Measurements from ENCODE around the gene ADD2.

ADD2 gene

GRCh38 chr2:70752396-70752795, 15.6 kb downstream of the ADD2 start:
- no peak for DNase-seq (ENCODE audit: low spot score)
- Histone ChIP-seq H3K4me2 (ENCODE audit: insufficient read depth, low read length, poor library complexity, severe bottlenecking) (no peak overlapping the region), H2AK5ac (ENCODE audit: low read depth, low read length) (no peak overlapping the region), H3K14ac (ENCODE audit: low read length) (no peak overlapping the region), H3K79me1 (ENCODE audit: low read depth, low read length) (peaks cover 1% of the 10 kb centered on the region), H2BK12ac (ENCODE audit: low read length) (no peak overlapping the region), H3K9me3 (replicated peaks in 1 of 2; ENCODE audit: control insufficient read depth in 2 of 2, insufficient read depth in 1 of 2, low read depth in 1 of 2, low read length in 2 of 2) (peaks cover under 1 to 2% of the 10 kb centered on the region in 2 donors), H3K36me3 (replicated peaks in 1 of 2; ENCODE audit: control insufficient read depth in 2 of 2, insufficient read depth in 2 of 2, low read length in 2 of 2) (peaks cover 0 to 2% of the 10 kb centered on the region in 2 donors), H2BK120ac (ENCODE audit: low read depth, low read length) (no peak overlapping the region), H3K27me3 (ENCODE audit: control insufficient read depth in 3 of 3, insufficient read depth in 3 of 3, low read depth in 1 of 3, low read length in 3 of 3) (no peaks in the 10 kb centered on the region), H4K91ac (ENCODE audit: low read depth, low read length, poor library complexity) (no peak overlapping the region), H2BK5ac (ENCODE audit: low read length) (no peak overlapping the region), H3K4me1 (ENCODE audit: control insufficient read depth in 2 of 2, insufficient read depth in 1 of 2, low read depth in 1 of 2, low read length in 2 of 2) (peaks cover under 1 to 3% of the 10 kb centered on the region in 2 donors), H3K4ac (ENCODE audit: low read length) (no peak overlapping the region), H2AFZ (ENCODE audit: low read length) (no peak overlapping the region), H3K4me3 (ENCODE audit: low read length in 2 of 2) (no peak overlapping the region), H4K8ac (ENCODE audit: low read depth, low read length) (no peak overlapping the region), H2BK15ac (ENCODE audit: low read length) (no peak overlapping the region), H3K27ac (replicated peaks; ENCODE audit: low read length) (no peak overlapping the region), H3K23ac (ENCODE audit: low read depth, low read length, poor library complexity) (no peak overlapping the region), H3K18ac (ENCODE audit: low read length) (no peak overlapping the region), H3K9ac (ENCODE audit: low read depth, low read length, poor library complexity) (no peak overlapping the region)
- no CpG with 5 or more reads among the region's 1 CpG for WGBS, 2 donors (ENCODE audit: extremely low coverage in 2 of 2, insufficient read length in 2 of 2, insufficient replicate concordance in 1 of 2)

- peaks cover 3% of the 10 kb centered on the region for H3K79me1 ChIP-seq (ENCODE audit: low read depth, low read length)
- H3K9me3 ChIP-seq (replicated peaks in 1 of 2; ENCODE audit: control insufficient read depth in 2 of 2, insufficient read depth in 1 of 2, low read depth in 1 of 2, low read length in 2 of 2): peaks cover 3 to 4% of the 10 kb centered on the region in 2 donors
- no peak overlapping the region for H2AFZ ChIP-seq (ENCODE audit: low read length)
- H3K4me1 ChIP-seq (ENCODE audit: control insufficient read depth in 2 of 2, insufficient read depth in 1 of 2, low read depth in 1 of 2, low read length in 2 of 2): peaks cover 3 to 5% of the 10 kb centered on the region in 2 donors
- no peak overlapping the region for H3K4me2 ChIP-seq (ENCODE audit: insufficient read depth, low read length, poor library complexity, severe bottlenecking)
- no peak overlapping the region for H2BK15ac ChIP-seq (ENCODE audit: low read length)
- no peaks in the 10 kb centered on the region for H3K27me3 ChIP-seq (ENCODE audit: control insufficient read depth in 3 of 3, insufficient read depth in 3 of 3, low read depth in 1 of 3, low read length in 3 of 3)
- H3K36me3 ChIP-seq (replicated peaks in 1 of 2; ENCODE audit: control insufficient read depth in 2 of 2, insufficient read depth in 2 of 2, low read length in 2 of 2): peaks cover 0 to 2% of the 10 kb centered on the region in 2 donors
- no peak overlapping the region for H2BK5ac ChIP-seq (ENCODE audit: low read length)
- no peak overlapping the region for H3K18ac ChIP-seq (ENCODE audit: low read length)
- WGBS, 2 donors (ENCODE audit: extremely low coverage in 2 of 2, insufficient read length in 2 of 2, insufficient replicate concordance in 1 of 2): no CpG with 5 or more reads among the region's 4 CpGs
- H3K9ac ChIP-seq (ENCODE audit: low read depth, low read length, poor library complexity): no peak overlapping the region
- no peak overlapping the region for H2AK5ac ChIP-seq (ENCODE audit: low read depth, low read length)
- no peak overlapping the region for H4K8ac ChIP-seq (ENCODE audit: low read depth, low read length)
- no peak overlapping the region for H3K4me3 ChIP-seq (ENCODE audit: low read length in 2 of 2)
- no peak overlapping the region for H3K14ac ChIP-seq (ENCODE audit: low read length)
- H2BK120ac ChIP-seq (ENCODE audit: low read depth, low read length): no peak overlapping the region
- H3K4ac ChIP-seq (ENCODE audit: low read length): no peak overlapping the region
- no peak overlapping the region for H3K23ac ChIP-seq (ENCODE audit: low read depth, low read length, poor library complexity)
- no peak overlapping the region for H4K91ac ChIP-seq (ENCODE audit: low read depth, low read length, poor library complexity)
- DNase-seq (ENCODE audit: low spot score): no peak
- no peak overlapping the region for H2BK12ac ChIP-seq (ENCODE audit: low read length)
- H3K27ac ChIP-seq (replicated peaks; ENCODE audit: low read length): no peak overlapping the region
These were observed 16.1 kb downstream of the ADD2 start for GRCh38 chr2:70751881-70752280.

- peaks cover 9 to 19% of the 10 kb centered on the region in 2 donors for H3K4me1 ChIP-seq (ENCODE audit: control insufficient read depth in 2 of 2, insufficient read depth in 1 of 2, low read depth in 1 of 2, low read length in 2 of 2)
- peaks cover 3% of the 10 kb centered on the region for H3K79me1 ChIP-seq (ENCODE audit: low read depth, low read length)
- H3K4me2 ChIP-seq (ENCODE audit: insufficient read depth, low read length, poor library complexity, severe bottlenecking): no peak overlapping the region
- H4K91ac ChIP-seq (ENCODE audit: low read depth, low read length, poor library complexity): no peak overlapping the region
- WGBS, 2 donors (ENCODE audit: extremely low coverage in 2 of 2, insufficient read length in 2 of 2, insufficient replicate concordance in 1 of 2): no CpG with 5 or more reads among the region's 1 CpG
- no peak overlapping the region for H2BK12ac ChIP-seq (ENCODE audit: low read length)
- no peak for DNase-seq (ENCODE audit: low spot score)
- H2BK120ac ChIP-seq (ENCODE audit: low read depth, low read length): no peak overlapping the region
- no peak overlapping the region for H2BK5ac ChIP-seq (ENCODE audit: low read length)
- no peak overlapping the region for H2AK5ac ChIP-seq (ENCODE audit: low read depth, low read length)
- H3K27me3 ChIP-seq (ENCODE audit: control insufficient read depth in 3 of 3, insufficient read depth in 3 of 3, low read depth in 1 of 3, low read length in 3 of 3): no peaks in the 10 kb centered on the region
- H2BK15ac ChIP-seq (ENCODE audit: low read length): no peak overlapping the region
- H3K4ac ChIP-seq (ENCODE audit: low read length): no peak overlapping the region
- peaks cover 3 to 4% of the 10 kb centered on the region in 2 donors for H3K9me3 ChIP-seq (replicated peaks in 1 of 2; ENCODE audit: control insufficient read depth in 2 of 2, insufficient read depth in 1 of 2, low read depth in 1 of 2, low read length in 2 of 2)
- H3K27ac ChIP-seq (replicated peaks; ENCODE audit: low read length): no peak overlapping the region
- no peak overlapping the region for H3K9ac ChIP-seq (ENCODE audit: low read depth, low read length, poor library complexity)
- no peak overlapping the region for H3K14ac ChIP-seq (ENCODE audit: low read length)
- no peak overlapping the region for H3K23ac ChIP-seq (ENCODE audit: low read depth, low read length, poor library complexity)
- no peak overlapping the region for H3K18ac ChIP-seq (ENCODE audit: low read length)
- no peak overlapping the region for H4K8ac ChIP-seq (ENCODE audit: low read depth, low read length)
- no peaks in the 10 kb centered on the region for H3K36me3 ChIP-seq (replicated peaks in 1 of 2; ENCODE audit: control insufficient read depth in 2 of 2, insufficient read depth in 2 of 2, low read length in 2 of 2)
- H3K4me3 ChIP-seq (ENCODE audit: low read length in 2 of 2): no peak overlapping the region
- no peak overlapping the region for H2AFZ ChIP-seq (ENCODE audit: low read length)
These were observed 17.7 kb downstream of the ADD2 start for GRCh38 chr2:70750320-70750719.

- Histone ChIP-seq H3K4ac (ENCODE audit: low read length) (no peak overlapping the region), H2AFZ (ENCODE audit: low read length) (no peak overlapping the region), H2BK120ac (ENCODE audit: low read depth, low read length) (no peak overlapping the region), H3K36me3 (replicated peaks in 1 of 2; ENCODE audit: control insufficient read depth in 2 of 2, insufficient read depth in 2 of 2, low read length in 2 of 2) (no peaks in the 10 kb centered on the region), H3K14ac (ENCODE audit: low read length) (no peak overlapping the region), H3K9me3 (replicated peaks in 1 of 2; ENCODE audit: control insufficient read depth in 2 of 2, insufficient read depth in 1 of 2, low read depth in 1 of 2, low read length in 2 of 2) (peaks cover 3 to 4% of the 10 kb centered on the region in 2 donors), H2AK5ac (ENCODE audit: low read depth, low read length) (no peak overlapping the region), H3K9ac (ENCODE audit: low read depth, low read length, poor library complexity) (no peak overlapping the region), H3K27me3 (ENCODE audit: control insufficient read depth in 3 of 3, insufficient read depth in 3 of 3, low read depth in 1 of 3, low read length in 3 of 3) (no peaks in the 10 kb centered on the region), H2BK5ac (ENCODE audit: low read length) (no peak overlapping the region), H3K4me3 (ENCODE audit: low read length in 2 of 2) (no peak overlapping the region), H3K4me1 (ENCODE audit: control insufficient read depth in 2 of 2, insufficient read depth in 1 of 2, low read depth in 1 of 2, low read length in 2 of 2) (peaks cover 17 to 33% of the 10 kb centered on the region in 2 donors), H4K91ac (ENCODE audit: low read depth, low read length, poor library complexity) (no peak overlapping the region), H3K27ac (replicated peaks; ENCODE audit: low read length) (no peak overlapping the region), H3K23ac (ENCODE audit: low read depth, low read length, poor library complexity) (no peak overlapping the region), H3K79me1 (ENCODE audit: low read depth, low read length) (peaks cover 3% of the 10 kb centered on the region), H3K18ac (ENCODE audit: low read length) (no peak overlapping the region), H3K4me2 (ENCODE audit: insufficient read depth, low read length, poor library complexity, severe bottlenecking) (no peak overlapping the region), H4K8ac (ENCODE audit: low read depth, low read length) (no peak overlapping the region), H2BK12ac (ENCODE audit: low read length) (no peak overlapping the region), H2BK15ac (ENCODE audit: low read length) (no peak overlapping the region)
- DNase-seq (ENCODE audit: low spot score): no peak
- no CpG with 5 or more reads among the region's 1 CpG for WGBS, 2 donors (ENCODE audit: extremely low coverage in 2 of 2, insufficient read length in 2 of 2, insufficient replicate concordance in 1 of 2)
These were observed 19.8 kb downstream of the ADD2 start for GRCh38 chr2:70748002-70748784.

All from neuronal stem cell (in vitro differentiated cells).